ENCODE measurements around the gene USP50.
"Not testable (repeated sequence)": the region's sequence is repeated elsewhere in the genome, so short reads cannot be mapped to it uniquely, and the experiment has no call there.

The USP50 gene

DNA sequence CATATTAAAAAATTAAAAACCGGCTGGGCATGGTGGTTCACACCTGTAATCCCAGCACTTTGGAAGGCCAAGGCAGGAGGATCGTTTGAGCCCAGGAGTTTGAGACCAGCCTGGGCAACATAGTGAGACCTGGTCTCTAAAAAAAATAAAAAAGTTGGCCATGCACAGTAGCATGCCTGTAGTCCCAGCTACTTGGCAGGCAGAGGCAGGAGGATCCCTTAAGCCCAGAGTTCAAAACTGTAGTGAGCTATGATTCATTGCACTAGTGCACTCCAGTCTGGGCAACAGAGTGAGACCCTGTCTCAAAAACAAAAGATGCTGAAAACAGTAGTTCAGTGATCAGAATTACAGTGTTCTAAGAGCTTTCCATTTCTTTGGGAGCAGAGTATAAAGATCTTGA is 40.8 kb downstream of the USP50 start:
- not testable (repeated sequence) for DNase-seq

DNA sequence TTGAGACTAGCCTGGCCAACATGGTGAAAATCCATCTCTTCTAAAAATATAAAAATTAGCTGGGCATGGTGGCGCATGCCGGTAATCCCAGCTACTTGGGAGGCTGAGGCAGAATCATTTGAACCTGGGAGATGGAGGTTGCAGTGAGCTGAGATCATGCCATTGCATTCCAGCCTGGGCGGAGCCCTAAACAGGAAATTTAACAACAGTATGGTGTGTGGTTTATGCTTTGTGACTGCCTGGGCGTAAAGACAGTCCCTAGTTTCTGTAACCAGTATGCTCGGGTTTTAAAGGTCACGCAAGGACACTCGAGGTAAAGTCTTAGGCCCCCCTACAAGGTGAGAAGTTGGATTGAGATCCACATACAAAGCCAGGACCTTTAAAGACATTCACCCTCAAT is 43.3 kb downstream of the USP50 start:
- no peak for DNase-seq

DNA sequence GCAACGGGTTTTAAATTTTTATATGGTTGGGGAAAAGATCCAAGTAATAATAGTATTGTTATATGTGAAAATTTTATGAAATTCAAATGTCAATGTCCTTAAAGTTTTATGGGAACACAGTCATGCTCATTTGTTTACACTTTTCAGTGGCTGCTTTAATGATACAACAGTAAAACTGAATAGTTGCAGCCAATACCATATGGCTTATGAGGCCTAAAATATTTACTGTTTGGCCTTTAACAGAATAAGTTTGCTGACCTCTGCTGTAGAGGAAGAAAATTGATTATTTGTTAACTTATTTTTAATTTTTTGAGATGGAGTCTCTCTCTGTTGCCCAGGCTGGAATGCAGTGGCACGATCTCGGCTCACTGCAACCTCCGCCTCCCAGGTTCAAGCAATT is 44.7 kb downstream of the USP50 start:
- no peak for DNase-seq

DNA sequence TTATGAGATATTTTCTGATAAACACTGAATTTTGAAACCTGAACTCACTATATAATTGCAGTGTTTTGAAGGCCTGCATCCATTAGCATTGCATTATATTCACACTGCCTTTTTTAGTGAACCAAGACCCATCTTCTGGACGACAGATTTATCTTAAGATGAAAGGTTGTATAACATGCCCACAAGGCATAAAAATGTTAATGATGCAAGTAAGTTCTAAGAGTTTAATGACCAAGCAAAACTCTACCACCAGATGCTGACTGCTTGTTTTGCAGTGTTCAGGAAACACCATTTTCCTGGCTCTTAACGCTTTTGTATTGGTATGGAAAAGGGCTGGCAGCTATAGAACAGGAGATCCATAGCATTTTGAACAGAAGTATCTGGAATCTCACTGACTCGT is 46.1 kb downstream of the USP50 start:
- no peak for DNase-seq

DNA sequence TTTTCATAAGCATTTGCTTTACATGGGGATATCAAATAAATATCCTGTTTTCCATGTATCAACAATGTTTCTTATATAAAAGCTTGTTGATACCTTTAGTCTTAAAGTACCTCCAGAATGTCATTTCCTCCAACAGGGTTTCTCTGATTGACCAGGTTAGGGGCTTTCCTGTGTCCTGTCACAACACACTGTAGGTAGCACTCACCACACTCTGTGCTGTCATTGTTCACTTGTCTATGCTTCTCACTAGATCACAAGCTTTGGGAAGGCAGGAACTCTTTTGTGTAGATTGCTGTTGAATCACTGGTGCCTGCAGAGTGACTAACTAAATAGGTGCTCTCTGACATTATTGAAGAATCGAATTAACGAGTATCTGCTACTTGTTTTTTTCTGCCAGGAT is 49.8 kb downstream of the USP50 start:
- no peak for DNase-seq

DNA sequence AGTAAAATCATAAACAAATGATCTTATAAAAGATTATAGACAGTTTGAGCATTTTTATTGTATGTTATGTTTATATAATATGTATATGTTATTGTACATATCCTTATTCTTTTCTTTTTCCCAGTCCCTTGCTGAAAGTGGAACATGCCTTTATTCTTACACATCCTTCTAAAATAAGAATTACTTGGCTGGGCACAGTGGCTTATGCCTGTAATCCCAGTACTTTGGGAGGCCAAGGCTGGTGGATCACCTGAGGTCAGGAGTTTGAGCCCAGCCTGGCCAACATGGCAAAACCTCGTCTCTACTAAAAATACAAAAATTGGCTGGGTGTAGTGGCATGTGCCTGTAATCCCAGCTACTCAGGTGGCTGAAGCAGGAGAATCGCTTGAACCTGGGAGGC is 51.9 kb downstream of the USP50 start:
- not testable (repeated sequence) for DNase-seq

DNA sequence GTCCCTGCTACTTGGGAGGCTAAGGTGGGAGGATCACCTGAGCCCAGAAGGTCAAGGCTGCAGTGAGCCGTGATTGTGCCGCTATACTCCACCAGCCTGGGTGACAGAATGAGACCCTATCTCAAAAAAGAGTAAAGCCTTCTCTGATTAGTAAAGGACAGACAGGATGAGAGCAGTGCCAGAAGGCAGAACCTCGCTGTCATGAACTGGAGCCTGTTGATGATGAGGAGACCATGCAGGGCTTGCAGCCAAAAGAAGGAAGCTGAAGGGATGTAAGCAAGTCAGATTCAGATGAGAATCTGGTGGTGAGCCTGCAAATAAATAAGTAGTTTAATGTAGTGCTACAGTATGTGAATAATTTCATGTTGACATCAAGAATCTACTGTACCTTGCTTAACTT is 52.8 kb downstream of the USP50 start:
- no peak for DNase-seq

DNA sequence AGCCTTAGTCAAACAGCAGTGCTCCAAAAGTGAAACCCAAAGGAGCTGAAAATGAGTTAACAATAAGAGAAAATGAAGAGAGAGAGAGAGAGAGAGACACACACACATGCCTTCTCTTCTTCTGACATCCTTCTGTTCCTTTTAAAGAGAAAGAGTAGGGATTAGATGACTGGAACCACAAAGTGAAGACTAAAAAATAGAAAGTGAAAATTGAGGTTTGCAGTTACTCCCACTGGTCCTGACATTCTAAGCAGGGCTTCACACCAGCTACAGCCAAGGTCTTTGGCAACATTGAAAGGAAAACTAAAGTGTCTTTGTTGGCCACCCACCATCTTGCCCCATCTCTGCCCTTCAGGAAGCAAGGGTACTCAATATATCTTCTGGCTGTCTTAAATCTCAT is 59.2 kb downstream of the USP50 start:
- no peak for DNase-seq

DNA sequence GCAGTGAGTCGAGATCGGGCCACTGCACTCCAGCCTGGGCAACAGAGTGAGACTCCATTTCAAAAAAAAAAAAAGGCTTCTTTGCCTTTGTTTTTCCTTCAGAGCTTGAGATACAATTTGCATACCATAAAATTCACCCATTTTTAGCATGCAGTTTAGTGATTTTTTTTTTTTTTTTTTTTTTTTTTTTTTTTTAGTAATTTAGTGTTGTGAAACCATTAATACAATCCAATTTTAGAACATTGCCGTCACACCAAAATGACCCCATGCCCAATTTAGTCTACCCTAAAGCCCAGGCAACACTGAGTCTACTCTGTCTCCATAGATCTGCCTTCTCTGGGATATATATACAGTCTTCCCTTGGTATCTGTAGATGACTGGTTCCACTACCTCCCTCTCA is 61.1 kb downstream of the USP50 start:
- no peak for DNase-seq

DNA sequence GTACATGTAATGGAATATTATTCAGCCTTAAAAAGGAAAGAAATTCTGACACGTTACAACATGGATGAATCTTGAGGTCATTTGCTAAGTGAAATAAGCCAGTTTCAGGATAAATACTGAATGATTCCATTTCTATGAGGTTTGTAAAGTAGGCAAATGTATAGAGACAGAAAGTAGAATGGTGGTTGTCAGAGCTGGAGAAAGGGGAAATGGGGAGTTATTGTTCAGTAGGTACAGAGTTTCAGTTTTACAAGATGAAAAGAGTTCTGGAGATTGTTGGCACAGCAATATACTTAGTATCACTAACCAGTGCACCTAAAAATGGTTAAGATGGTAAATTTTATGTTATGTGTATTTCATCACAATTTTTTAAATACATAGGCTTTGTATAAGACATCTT is 61.7 kb downstream of the USP50 start:
- DNase-seq, result no peak

DNA sequence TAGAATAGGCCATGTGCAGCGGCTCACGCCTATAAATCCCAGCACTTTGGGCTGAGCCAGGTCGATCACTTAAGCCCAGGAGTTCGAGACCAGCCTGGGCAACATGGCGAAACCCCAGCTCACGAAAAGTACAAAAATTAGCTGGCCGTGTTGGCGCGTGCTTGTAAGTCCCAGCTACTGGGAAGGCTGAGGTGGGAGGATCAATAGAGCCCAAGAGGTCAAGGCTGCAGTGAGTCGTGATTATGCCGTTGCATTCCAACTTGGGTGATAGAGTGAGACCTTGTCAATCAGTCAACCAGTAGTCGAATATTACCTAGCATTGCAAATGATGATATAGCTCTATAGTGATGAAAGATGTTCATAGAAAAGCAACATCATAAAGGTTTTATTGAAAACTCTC is 70.3 kb downstream of the USP50 start:
- no peak for DNase-seq

DNA sequence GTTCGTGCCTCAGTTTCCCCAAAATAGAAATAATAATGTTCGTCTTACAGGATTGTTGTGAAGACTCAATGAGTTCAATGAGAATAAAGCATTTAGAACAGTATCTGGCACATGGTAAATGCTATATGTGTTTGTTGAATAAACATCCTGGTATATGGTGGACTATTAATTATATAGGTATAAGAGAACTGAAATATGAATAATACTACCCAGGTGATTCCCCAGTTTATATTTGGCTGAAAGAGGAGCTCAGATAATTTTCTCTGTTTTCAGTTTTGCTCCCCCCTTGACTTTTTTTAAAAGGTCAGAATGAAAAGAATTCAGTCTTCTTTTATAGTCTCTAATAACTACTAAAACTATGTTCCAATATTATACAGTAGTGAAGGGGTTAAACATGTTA is 75.4 kb downstream of the USP50 start:
- DNase-seq, result no peak

DNA sequence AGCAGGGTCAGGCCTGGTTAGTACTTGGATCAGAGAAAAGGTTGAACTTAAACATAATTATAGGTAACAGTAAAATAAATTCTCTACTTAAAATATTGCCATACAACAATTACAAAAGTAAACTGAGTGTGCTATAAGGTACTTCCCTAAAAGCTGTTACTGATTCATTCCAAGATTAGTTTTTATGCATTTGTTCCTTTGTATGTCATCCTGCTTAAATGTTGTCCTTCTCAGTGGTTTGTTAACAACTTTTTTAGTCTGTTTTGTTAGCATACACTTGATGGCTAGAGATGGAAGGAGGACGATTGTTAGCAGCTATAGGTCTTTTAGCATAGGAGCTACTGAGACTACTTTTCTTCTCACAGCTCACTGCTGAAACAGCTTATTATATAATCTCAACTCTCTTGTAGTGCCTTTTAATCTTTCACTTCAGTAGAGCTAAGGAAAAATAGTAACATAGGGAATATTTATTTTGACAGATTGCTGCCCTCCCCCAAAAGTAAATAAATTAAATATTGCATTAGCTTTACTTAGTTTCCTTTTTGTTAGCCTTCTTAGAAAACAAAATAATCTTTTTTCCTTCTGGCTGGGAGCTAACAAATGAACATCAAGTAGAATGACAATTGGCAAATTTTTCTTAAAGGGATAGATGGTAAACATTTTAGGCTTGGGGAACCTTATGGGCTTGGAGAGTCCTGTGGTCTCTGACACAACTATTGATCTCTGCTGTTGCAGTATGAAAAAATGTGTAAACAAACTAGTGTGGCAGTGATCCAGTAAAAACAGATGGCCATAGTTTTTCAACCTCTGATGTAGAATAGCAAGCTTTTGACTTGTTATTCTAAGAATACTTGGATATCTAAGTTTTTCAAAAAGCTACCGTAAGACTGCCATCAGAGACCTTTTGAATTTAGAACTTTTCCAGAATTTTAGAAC is 82.8 kb downstream of the USP50 start:
- no peak for DNase-seq

DNA sequence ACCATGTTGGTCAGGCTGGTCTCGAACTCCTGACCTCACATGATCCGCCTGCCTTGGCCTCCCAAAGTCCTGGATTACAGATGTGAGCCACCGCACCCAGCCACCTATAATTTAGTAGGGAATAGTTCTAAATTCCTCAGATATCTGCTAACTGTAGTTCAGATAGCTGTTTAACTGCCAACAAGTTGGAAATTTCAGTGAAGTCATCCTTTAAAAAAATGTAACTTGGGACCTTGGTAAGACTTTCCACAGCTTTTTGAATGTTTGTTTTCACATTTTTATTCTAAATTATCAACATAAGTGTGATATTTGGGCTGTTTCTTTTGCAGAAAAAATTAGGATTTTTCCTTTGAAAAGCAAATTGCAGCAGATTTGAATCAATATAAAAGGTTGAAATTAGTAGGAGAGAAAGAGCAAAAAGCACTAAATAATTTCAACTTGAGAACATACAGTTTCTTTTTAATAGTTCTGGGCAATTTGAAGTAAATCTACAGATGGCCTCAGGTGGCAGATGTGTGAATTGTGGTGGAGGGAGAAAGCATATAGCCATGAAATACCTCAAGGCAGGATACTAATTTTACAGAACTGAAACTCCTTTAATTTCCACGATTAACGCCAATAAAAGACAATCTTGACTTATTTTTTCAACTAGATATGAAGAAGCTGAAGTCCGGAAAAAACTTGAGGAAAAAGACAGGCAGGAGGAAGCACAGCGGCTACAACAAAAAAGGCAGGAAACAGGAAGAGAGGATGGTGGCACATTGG is 87.9 kb downstream of the USP50 start:
- DNase-seq, result no peak

DNA sequence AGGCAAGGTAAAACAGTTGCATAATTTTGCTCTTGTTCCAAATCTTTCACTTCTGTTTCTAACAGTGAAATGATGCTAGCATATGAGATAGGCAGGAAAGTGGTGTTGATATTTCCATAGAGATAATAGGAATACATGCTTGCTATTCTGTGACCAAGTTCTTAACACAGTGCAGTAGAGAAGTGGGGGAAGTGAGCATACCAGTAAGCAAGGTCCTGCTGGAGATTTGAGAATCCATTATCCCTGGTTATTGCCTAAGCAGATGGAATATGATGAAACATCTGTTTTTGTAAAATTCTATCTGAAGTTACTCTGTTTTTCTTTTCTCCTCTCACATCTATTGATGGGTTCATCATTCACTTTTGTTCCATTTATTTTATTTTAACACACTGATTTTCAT is 93.5 kb downstream of the USP50 start:
- DNase-seq, result no peak
